AG10803 (cell line): ENCODE data around the gene FMNL2.
A peak's percentile ranks its signal among the peaks of the same experiment; 100 is the strongest.

Experiments
- DNase-seq: peaks from one replicate; pipeline ENCODE4 v3.0.0; 2010; ENCODE audit warnings: low read depth
- H3K4me3 ChIP-seq: 2 replicates; pipeline ENCODE4 v1.5.1; 2011; ENCODE audit warnings: mild to moderate bottlenecking, low read length, control low read depth
- CTCF ChIP-seq: conservative IDR thresholded peaks from 2 replicates; pipeline ENCODE4 v1.5.1; 2011; ENCODE audit warnings: mild to moderate bottlenecking, low read length, control low read depth, inconsistent platforms

FMNL2 gene

GRCh38 chr2:152532241-152532640, 197.3 kb downstream of the FMNL2 start:
- no peak for DNase-seq
- no peak for TF ChIP-seq CTCF
- H3K4me3 ChIP-seq, result no peak overlapping the region

GRCh38 chr2:152534460-152535135, 199.6 kb downstream of the FMNL2 start:
- peak; percentile 37 for DNase-seq
- TF ChIP-seq CTCF, result no peak
- H3K4me3 ChIP-seq, result peak overlapping the region; percentile 26

- TF ChIP-seq CTCF, result no peak
- no peak for DNase-seq
- H3K4me3 ChIP-seq, result no peak overlapping the region
Observed at GRCh38 chr2:152537081-152537651, 202.2 kb downstream of the FMNL2 start.

GRCh38 chr2:152539424-152539823, 204.4 kb downstream of the FMNL2 start:
- DNase-seq, result no peak
- no peak for TF ChIP-seq CTCF
- H3K4me3 ChIP-seq, result no peak overlapping the region

GRCh38 chr2:152541712-152542111, 206.7 kb downstream of the FMNL2 start:
- H3K4me3 ChIP-seq, result no peak overlapping the region
- no peak for TF ChIP-seq CTCF
- no peak for DNase-seq

GRCh38 chr2:152542337-152542994, 207.5 kb downstream of the FMNL2 start:
- DNase-seq, result no peak
- H3K4me3 ChIP-seq, result no peak overlapping the region
- TF ChIP-seq CTCF, result no peak
